A549 treated with GW870086 at 1 μM for 4 hours (cell line): ENCODE measurements around the gene C11orf21. TPM values are rescaled to one million over a fixed set of nuclear protein-coding genes. Genes with fewer than 3 reads are reported as not detected.

Experiments
- total RNA-seq: library from RNA; stranded (reverse); fragments of 200-300 nt; extraction: Qiagen RNA extraction; gene quantifications from 5 replicates; pipeline ENCODE4 v1.2.3, GENCODE V29; 2022; ENCODE audit warnings: low read depth

Gene C11orf21
- total RNA-seq: not detected in 5 replicates

DNA sequence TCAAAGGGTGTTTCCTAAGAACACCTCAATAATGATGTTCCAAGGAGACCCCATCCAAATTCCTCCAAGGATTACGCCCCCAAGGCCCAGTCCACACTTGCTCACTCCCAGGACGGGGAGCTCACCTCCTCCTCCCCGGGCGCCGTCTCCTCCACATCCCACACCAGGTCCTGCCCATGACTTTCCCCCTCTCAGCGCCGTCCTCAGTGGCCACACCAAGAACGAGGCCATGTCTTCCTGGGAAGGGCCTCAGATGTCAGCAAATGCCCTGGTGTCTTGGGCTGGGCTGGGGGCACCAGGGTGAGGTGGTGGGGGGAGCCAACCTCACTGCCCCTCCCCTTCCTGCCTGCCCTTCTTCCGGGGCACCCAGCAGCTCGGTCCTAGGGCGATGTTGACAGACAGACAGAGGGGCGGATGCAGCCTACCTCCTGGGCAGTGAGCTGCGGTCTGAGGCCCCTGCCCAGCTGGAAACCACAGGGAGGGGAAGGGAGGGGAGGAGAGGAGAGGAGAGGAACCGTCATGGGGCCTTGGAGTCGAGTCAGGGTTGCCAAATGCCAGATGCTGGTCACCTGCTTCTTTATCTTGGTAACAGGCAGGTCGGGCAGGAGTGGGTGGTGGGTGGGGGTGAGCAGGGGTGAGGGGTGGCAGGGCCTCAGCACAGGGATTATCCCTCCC lies at the start of gene C11orf21, which contains the start of gene TSPAN32:
Gene C11orf21 (minus strand): TSS at position 288 of the 675 bp plus-strand sequence. CDS start 110 bp downstream, at position 178.
Gene TSPAN32 (plus strand): TSS at position 383 of the 675 bp plus-strand sequence. CDS start 137 bp downstream, at position 520.

DNA sequence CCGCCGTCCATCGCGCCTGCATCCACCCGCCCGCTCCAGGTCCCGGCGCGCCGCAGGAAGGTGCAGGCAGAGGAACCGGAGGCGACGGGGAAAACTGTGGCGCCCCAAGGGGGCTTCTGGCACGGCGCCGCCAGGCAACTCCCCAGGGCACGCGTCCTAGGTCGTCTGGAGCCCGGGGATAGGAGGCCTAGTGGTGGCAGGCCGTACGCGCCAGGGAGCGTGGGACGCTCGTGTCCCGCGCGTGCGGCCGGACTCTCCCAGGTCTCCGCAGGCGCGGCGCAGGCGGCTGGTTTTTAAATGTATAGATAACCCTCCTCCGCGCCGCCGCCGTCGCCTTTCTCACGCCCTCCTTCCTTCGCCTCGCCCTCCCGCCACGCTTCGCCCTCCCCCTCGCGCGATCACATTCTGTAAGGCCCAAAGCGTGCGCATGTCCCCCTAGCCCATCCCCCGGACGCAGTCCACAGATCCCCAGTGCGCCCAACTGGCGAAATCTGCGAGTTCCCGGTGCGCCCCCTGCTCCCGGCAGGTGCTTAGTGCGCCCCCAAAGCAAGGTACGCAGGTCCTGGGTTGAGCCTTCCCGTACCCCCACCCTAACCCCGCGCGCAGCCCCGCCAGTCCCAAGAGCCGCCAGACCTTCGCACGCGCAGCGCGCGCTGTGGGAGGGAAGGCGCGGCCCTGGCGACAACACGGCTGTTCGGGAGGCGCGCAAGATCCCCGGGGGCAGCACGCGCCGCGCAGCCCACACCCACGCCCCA lies 31.2 kb downstream of the C11orf21 start, which contains the start of gene ASCL2:
Gene ASCL2 (minus strand): TSS at position 267 of the 755 bp plus-strand sequence. CDS start 256 bp downstream, at position 11.

Other genes starting within 250 kb of the C11orf21 start
- 2.3 to 3.5 TPM (median 3.1 TPM) in 5 replicates for gene IGF2, start 162.5 kb downstream of the C11orf21 start, total RNA-seq
- gene INS, start 140.7 kb downstream of the C11orf21 start, total RNA-seq: not detected in 5 replicates
- not detected in 5 replicates for gene TH, start 130.1 kb downstream of the C11orf21 start, total RNA-seq
- gene ASCL2, start 31.3 kb downstream of the C11orf21 start, total RNA-seq: 0.07 TPM in 1 of 5 replicates, not detected in the others
- not detected in 5 replicates for gene TSPAN32, start 95 bp upstream of the C11orf21 start, total RNA-seq
- 294 to 435 TPM (median 394 TPM) in 5 replicates for gene CD81, start 75.4 kb upstream of the C11orf21 start, total RNA-seq
- 46.7 to 79.0 TPM (median 67.0 TPM) in 5 replicates for gene TSSC4, start 98.8 kb upstream of the C11orf21 start, total RNA-seq
- not detected in 5 replicates for gene TRPM5, start 142.6 kb upstream of the C11orf21 start, total RNA-seq
- 0.31 to 0.81 TPM (median 0.43 TPM) in 5 replicates for gene KCNQ1, start 143.1 kb upstream of the C11orf21 start, total RNA-seq